Measurements from ENCODE around the gene BCO1.

DNA sequence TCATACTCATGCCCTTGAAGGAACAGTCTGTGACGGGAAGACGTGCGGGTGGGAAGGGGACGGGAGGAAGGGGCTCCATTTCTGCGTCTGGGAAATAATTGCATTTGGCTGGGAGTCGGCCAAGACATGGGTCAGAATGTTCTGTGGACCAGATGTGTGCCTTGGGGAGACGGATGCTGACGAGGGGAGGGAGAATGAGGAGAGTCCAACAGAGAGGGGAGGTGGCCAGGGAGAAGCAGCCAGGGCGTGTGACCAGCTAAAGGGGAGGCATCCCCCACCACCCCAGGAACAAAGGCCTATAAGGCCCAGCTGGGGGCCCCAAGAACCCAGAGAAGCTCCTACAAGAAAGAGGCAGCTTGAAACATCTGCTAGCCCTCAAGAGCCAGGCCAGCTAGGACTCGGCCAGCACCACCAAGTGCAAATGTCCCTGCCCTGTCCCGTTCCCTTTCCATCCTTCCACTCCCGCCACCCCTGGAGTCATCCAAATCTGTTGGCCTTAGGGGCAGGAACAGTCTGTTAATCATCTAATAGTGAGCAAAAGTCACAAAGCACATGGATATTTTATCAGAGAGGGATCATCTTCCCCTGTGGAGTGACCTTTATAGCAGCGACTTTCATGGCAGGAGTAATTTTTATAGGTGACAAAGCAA is 42.5 kb upstream of the BCO1 start:
- TF ChIP-seq, protein P1, sequence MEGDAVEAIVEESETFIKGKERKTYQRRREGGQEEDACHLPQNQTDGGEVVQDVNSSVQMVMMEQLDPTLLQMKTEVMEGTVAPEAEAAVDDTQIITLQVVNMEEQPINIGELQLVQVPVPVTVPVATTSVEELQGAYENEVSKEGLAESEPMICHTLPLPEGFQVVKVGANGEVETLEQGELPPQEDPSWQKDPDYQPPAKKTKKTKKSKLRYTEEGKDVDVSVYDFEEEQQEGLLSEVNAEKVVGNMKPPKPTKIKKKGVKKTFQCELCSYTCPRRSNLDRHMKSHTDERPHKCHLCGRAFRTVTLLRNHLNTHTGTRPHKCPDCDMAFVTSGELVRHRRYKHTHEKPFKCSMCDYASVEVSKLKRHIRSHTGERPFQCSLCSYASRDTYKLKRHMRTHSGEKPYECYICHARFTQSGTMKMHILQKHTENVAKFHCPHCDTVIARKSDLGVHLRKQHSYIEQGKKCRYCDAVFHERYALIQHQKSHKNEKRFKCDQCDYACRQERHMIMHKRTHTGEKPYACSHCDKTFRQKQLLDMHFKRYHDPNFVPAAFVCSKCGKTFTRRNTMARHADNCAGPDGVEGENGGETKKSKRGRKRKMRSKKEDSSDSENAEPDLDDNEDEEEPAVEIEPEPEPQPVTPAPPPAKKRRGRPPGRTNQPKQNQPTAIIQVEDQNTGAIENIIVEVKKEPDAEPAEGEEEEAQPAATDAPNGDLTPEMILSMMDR (IDR thresholded peaks at IDR 0.05; ENCODE audit: low read length): no peak
- no peak for TF ChIP-seq EZH2 (IDR thresholded peaks at IDR 0.05; ENCODE audit: borderline replicate concordance, low read length)
